Ectodermal cell (in vitro differentiated cells): ENCODE measurements around the gene TEDC2.
A peak's percentile ranks its signal among the peaks of the same experiment; 100 is the strongest.

Source experiments
- H3K27ac ChIP-seq: 2 replicates; pipeline ENCODE4 v1.7.0; 2013; ENCODE audit warnings: mild to moderate bottlenecking, low read depth, low read length; ENCODE audit not compliant: insufficient read depth, poor library complexity, severe bottlenecking
- H3K27me3 ChIP-seq: 2 replicates; pipeline ENCODE4 v1.7.0; 2013; ENCODE audit warnings: mild to moderate bottlenecking, low read length; ENCODE audit not compliant: insufficient read depth, control insufficient read depth, poor library complexity, severe bottlenecking
- H3K36me3 ChIP-seq: one replicate; pipeline ENCODE4 v1.7.0; 2013; ENCODE audit warnings: low read length; ENCODE audit not compliant: control insufficient read depth, insufficient read depth
- H3K4me1 ChIP-seq: one replicate; pipeline ENCODE4 v1.7.0; 2013; ENCODE audit warnings: low read length; ENCODE audit not compliant: control insufficient read depth, insufficient read depth
- H3K4me3 ChIP-seq: 2 replicates; pipeline ENCODE4 v1.7.0; 2013; ENCODE audit warnings: low read depth, low read length, control low read depth; ENCODE audit not compliant: insufficient read depth
- H3K9me3 ChIP-seq: 2 replicates; pipeline ENCODE4 v1.7.0; 2013; ENCODE audit warnings: mild to moderate bottlenecking, low read length, moderate library complexity; ENCODE audit not compliant: control insufficient read depth
- WGBS, 2 experiments: methylation state at CpG; one replicate each; pipeline ENCODE4 v1.1.7; 2013; ENCODE audit warnings: missing lambda C conversion rate in 2 of 2; 5-methylcytosine and 5-hydroxymethylcytosine counted together

The TEDC2 gene

GRCh38 chr16:2455081-2455845 is 4.6 kb upstream of the TEDC2 start:
- H3K4me3 ChIP-seq, result no peak overlapping the region
- no peaks in the 10 kb centered on the region for H3K27me3 ChIP-seq
- H3K27ac ChIP-seq, result no peak overlapping the region
- H3K36me3 ChIP-seq, result peaks cover 45% of the 10 kb centered on the region
- WGBS, 2 experiments, result 96% methylated on average over 28 of the region's 28 CpGs
- no peaks in the 10 kb centered on the region for H3K9me3 ChIP-seq
- peaks cover 10% of the 10 kb centered on the region for H3K4me1 ChIP-seq

GRCh38 chr16:2456551-2457153 is 3.3 kb upstream of the TEDC2 start:
- WGBS, 2 experiments, result 97% methylated on average over 21 of the region's 21 CpGs
- H3K27ac ChIP-seq, result no peak overlapping the region
- H3K36me3 ChIP-seq, result peaks cover 42% of the 10 kb centered on the region
- H3K27me3 ChIP-seq, result no peaks in the 10 kb centered on the region
- H3K4me1 ChIP-seq, result peaks cover 19% of the 10 kb centered on the region
- H3K4me3 ChIP-seq, result no peak overlapping the region
- H3K9me3 ChIP-seq, result no peaks in the 10 kb centered on the region

- Histone ChIP-seq H3K36me3 (peaks cover 41% of the 10 kb centered on the region), H3K4me1 (peaks cover 19% of the 10 kb centered on the region), H3K9me3 (no peaks in the 10 kb centered on the region), H3K27ac (no peak overlapping the region), H3K27me3 (no peaks in the 10 kb centered on the region), H3K4me3 (no peak overlapping the region)
- WGBS, 2 experiments, result 93 to 94% methylated on average over 13 of the region's 13 CpGs
These were observed 2.6 kb upstream of the TEDC2 start for GRCh38 chr16:2457267-2457666.

GRCh38 chr16:2457946-2458345 is 2.0 kb upstream of the TEDC2 start:
- H3K27me3 ChIP-seq, result no peaks in the 10 kb centered on the region
- H3K4me3 ChIP-seq, result no peak overlapping the region
- H3K4me1 ChIP-seq, result peaks cover 19% of the 10 kb centered on the region
- peaks cover 34% of the 10 kb centered on the region for H3K36me3 ChIP-seq
- H3K9me3 ChIP-seq, result no peaks in the 10 kb centered on the region
- WGBS, 2 experiments, result 89 to 90% methylated on average over 7 of the region's 7 CpGs
- H3K27ac ChIP-seq, result no peak overlapping the region

GRCh38 chr16:2458887-2459646 is 842 bp upstream of the TEDC2 start:
- peaks cover 23% of the 10 kb centered on the region for H3K36me3 ChIP-seq
- H3K4me3 ChIP-seq, result peak overlapping the region; percentile 82
- 29 to 30% methylated on average over 18 of the region's 18 CpGs for WGBS, 2 experiments
- H3K4me1 ChIP-seq, result peaks cover 19% of the 10 kb centered on the region
- no peaks in the 10 kb centered on the region for H3K27me3 ChIP-seq
- no peak overlapping the region for H3K27ac ChIP-seq
- no peaks in the 10 kb centered on the region for H3K9me3 ChIP-seq

GRCh38 chr16:2460391-2460713 is 443 bp downstream of the TEDC2 start:
- Histone ChIP-seq H3K4me1 (peaks cover 19% of the 10 kb centered on the region), H3K9me3 (no peaks in the 10 kb centered on the region), H3K27me3 (no peaks in the 10 kb centered on the region), H3K4me3 (peak overlapping the region; percentile 82), H3K27ac (peak overlapping the region; percentile 26), H3K36me3 (peaks cover 19% of the 10 kb centered on the region)
- 6 to 7% methylated on average over 20 of the region's 20 CpGs for WGBS, 2 experiments

- 88 to 91% methylated on average over 13 of the region's 13 CpGs for WGBS, 2 experiments
- Histone ChIP-seq H3K27me3 (no peaks in the 10 kb centered on the region), H3K4me3 (peak overlapping the region; percentile 82), H3K27ac (no peak overlapping the region), H3K36me3 (peaks cover 19% of the 10 kb centered on the region), H3K9me3 (no peaks in the 10 kb centered on the region), H3K4me1 (peaks cover 19% of the 10 kb centered on the region)
These were observed 1.0 kb downstream of the TEDC2 start for GRCh38 chr16:2460916-2461315.

GRCh38 chr16:2462031-2462866 is 2.3 kb downstream of the TEDC2 start:
- Histone ChIP-seq H3K36me3 (peaks cover 7% of the 10 kb centered on the region), H3K4me1 (peaks cover 19% of the 10 kb centered on the region), H3K27me3 (no peaks in the 10 kb centered on the region), H3K9me3 (no peaks in the 10 kb centered on the region), H3K4me3 (no peak overlapping the region), H3K27ac (no peak overlapping the region)
- WGBS, 2 experiments, result 94% methylated on average over 23 of the region's 23 CpGs

- no peak overlapping the region for H3K27ac ChIP-seq
- H3K27me3 ChIP-seq, result peaks cover 13% of the 10 kb centered on the region
- H3K4me3 ChIP-seq, result no peak overlapping the region
- peaks cover 7% of the 10 kb centered on the region for H3K36me3 ChIP-seq
- no peaks in the 10 kb centered on the region for H3K9me3 ChIP-seq
- H3K4me1 ChIP-seq, result peaks cover 18% of the 10 kb centered on the region
- 91 to 94% methylated on average over 12 of the region's 12 CpGs for WGBS, 2 experiments
These were observed 4.4 kb downstream of the TEDC2 start for GRCh38 chr16:2464333-2464732.
